ENCODE results near the gene UBE3B. TPM values are rescaled to one million over a fixed set of nuclear protein-coding genes. Genes with fewer than 3 reads are reported as not detected.

The UBE3B gene
- total RNA-seq, 1 donor from 2014 or later, result 44.2 TPM

GRCh38 chr12:109557200-109557599, 79.8 kb downstream of the UBE3B start:
- H3K4me1 Mint-ChIP-seq (ENCODE audit: low read depth, unreplicated experiment), result peaks cover 5% of the 10 kb centered on the region

GRCh38 chr12:109557805-109558204, 80.4 kb downstream of the UBE3B start:
- Mint-ChIP-seq H3K27me3 (ENCODE audit: unreplicated experiment) (peaks cover 12% of the 10 kb centered on the region), H3K27ac (ENCODE audit: unreplicated experiment) (no peak overlapping the region), H3K4me3 (ENCODE audit: unreplicated experiment) (no peak overlapping the region), H3K4me1 (ENCODE audit: low read depth, unreplicated experiment) (peaks cover 5% of the 10 kb centered on the region), H3K9me3 (ENCODE audit: unreplicated experiment) (peaks cover 6% of the 10 kb centered on the region), H3K36me3 (ENCODE audit: unreplicated experiment) (no peaks in the 10 kb centered on the region)
- TF ChIP-seq CTCF (IDR thresholded peaks at IDR 0.05; ENCODE audit: partially characterized antibody, unreplicated experiment), result no peak
- no peak for DNase-seq

More at GRCh38 chr12:109557200-109557599, 79.8 kb downstream of the UBE3B start:
- DNase-seq, result no peak
- no peak for TF ChIP-seq CTCF (IDR thresholded peaks at IDR 0.05; ENCODE audit: partially characterized antibody, unreplicated experiment)
- Mint-ChIP-seq H3K4me3 (ENCODE audit: unreplicated experiment) (no peak overlapping the region), H3K36me3 (ENCODE audit: unreplicated experiment) (no peaks in the 10 kb centered on the region), H3K27ac (ENCODE audit: unreplicated experiment) (no peak overlapping the region), H3K9me3 (ENCODE audit: unreplicated experiment) (peaks cover 7% of the 10 kb centered on the region), H3K27me3 (ENCODE audit: unreplicated experiment) (peaks cover 11% of the 10 kb centered on the region)

GRCh38 chr12:109558374-109559199, 81.2 kb downstream of the UBE3B start:
- H3K36me3 Mint-ChIP-seq (ENCODE audit: unreplicated experiment), result no peaks in the 10 kb centered on the region
- H3K4me3 Mint-ChIP-seq (ENCODE audit: unreplicated experiment), result no peak overlapping the region
- peaks cover 5% of the 10 kb centered on the region for H3K4me1 Mint-ChIP-seq (ENCODE audit: low read depth, unreplicated experiment)
- H3K9me3 Mint-ChIP-seq (ENCODE audit: unreplicated experiment), result peaks cover 6% of the 10 kb centered on the region
- no peak for TF ChIP-seq CTCF (IDR thresholded peaks at IDR 0.05; ENCODE audit: partially characterized antibody, unreplicated experiment)
- no peak overlapping the region for H3K27ac Mint-ChIP-seq (ENCODE audit: unreplicated experiment)
- peaks cover 12% of the 10 kb centered on the region for H3K27me3 Mint-ChIP-seq (ENCODE audit: unreplicated experiment)
- DNase-seq, result no peak

- Mint-ChIP-seq H3K36me3 (ENCODE audit: unreplicated experiment) (no peaks in the 10 kb centered on the region), H3K4me1 (ENCODE audit: low read depth, unreplicated experiment) (peaks cover 5% of the 10 kb centered on the region), H3K27me3 (ENCODE audit: unreplicated experiment) (peaks cover 8% of the 10 kb centered on the region), H3K4me3 (ENCODE audit: unreplicated experiment) (no peak overlapping the region), H3K9me3 (ENCODE audit: unreplicated experiment) (peaks cover 6% of the 10 kb centered on the region), H3K27ac (ENCODE audit: unreplicated experiment) (no peak overlapping the region)
- no peak for DNase-seq
- TF ChIP-seq CTCF (IDR thresholded peaks at IDR 0.05; ENCODE audit: partially characterized antibody, unreplicated experiment), result no peak
Measured at GRCh38 chr12:109559200-109559505, 81.7 kb downstream of the UBE3B start.

- H3K9me3 Mint-ChIP-seq (ENCODE audit: unreplicated experiment), result peaks cover 6% of the 10 kb centered on the region
- H3K4me1 Mint-ChIP-seq (ENCODE audit: low read depth, unreplicated experiment), result peaks cover 5% of the 10 kb centered on the region
- DNase-seq, result no peak
- no peak for TF ChIP-seq CTCF (IDR thresholded peaks at IDR 0.05; ENCODE audit: partially characterized antibody, unreplicated experiment)
- H3K4me3 Mint-ChIP-seq (ENCODE audit: unreplicated experiment), result no peak overlapping the region
- peaks cover 7% of the 10 kb centered on the region for H3K27me3 Mint-ChIP-seq (ENCODE audit: unreplicated experiment)
- no peak overlapping the region for H3K27ac Mint-ChIP-seq (ENCODE audit: unreplicated experiment)
- no peaks in the 10 kb centered on the region for H3K36me3 Mint-ChIP-seq (ENCODE audit: unreplicated experiment)
Measured at GRCh38 chr12:109559601-109560000, 82.2 kb downstream of the UBE3B start.

Measured in glutamatergic neuron (in vitro differentiated cells).